ENCODE data around the gene RELB. TPM values are rescaled to one million over a fixed set of nuclear protein-coding genes. Genes with fewer than 3 reads are reported as not detected.

Gene RELB
- total RNA-seq, 1 donor from 2014 or later: 3.5 TPM

DNA sequence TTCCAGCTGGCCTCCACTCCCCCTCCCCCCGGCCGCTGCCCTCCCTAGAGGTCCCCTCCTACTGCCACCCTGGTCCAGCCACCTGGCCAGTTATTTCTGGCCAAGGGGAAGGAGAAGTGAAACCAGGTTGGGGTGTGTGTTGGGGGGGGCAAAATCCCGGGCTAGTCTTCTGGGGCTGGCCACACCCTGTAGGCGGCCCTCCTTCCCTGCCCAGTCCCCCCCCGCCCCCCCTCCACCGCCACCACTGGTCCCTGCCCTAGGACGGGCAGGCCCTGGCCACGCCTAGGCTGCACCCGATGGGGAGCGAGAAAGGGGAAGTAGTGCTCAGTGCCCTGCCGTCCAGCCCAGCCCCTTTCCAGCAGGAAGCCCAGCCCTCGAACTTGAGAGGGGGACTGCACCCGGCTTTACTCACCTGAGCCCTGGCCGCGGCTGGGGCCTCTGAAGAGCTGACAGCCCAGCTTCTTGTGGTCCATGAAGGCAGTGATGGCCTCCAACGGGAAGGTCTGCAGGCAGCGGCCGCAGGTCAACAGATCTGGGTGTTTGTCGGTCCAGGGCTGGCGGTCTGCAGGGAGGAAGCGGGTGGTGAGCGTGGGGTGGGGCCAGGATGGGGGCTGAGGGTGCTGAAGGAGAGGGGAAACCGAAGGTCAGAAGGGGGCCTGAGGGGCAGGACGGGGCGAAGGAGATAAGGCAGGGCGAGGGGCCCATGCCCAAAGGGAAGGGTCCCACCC lies 74.2 kb downstream of the RELB start:
- peak; percentile 59 for ATAC-seq
- intact Hi-C loops (cut with micrococcal nuclease): no loop called here
- peak; percentile 80 for DNase-seq

DNA sequence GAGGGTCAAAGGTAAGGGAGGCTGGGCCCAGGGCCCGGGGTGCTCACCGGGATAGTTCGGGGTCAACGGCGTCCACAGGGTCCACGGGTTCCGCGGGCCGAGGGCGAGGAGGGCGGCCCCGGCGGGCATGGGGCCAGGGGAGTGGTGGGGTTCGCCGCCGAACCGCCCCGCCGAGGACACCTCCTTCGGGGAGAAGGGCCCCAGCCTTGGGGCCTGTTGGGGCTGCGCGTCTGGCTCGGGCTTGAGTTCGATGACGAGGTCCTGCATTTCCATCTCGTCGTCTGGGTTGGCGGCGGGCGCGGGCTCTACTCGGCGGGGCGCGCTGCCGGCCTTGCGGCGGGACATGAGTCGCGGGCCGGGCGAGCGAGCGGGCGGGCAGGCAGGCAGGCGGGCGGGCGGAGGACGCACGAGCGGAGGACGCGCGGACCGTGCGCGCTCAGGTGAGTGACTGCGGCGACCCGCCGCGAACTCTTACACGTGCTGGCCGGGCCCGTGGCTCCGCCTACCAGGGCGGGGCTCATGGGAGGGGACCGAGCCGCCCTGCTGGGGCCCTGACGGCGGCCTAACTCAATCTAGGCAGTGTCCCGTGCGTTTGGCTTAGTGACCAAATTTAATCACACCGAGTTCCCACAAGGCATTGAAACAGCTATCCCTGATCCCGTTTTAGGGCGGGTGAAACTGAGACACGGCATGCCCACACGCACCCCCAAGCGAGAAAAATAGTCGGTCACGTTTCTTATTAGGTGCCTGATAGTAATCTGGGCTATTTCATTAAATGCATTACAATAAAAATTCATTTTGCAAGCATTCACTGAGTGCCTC lies 75.0 kb downstream of the RELB start, which contains the start of gene ZNF296:
Gene ZNF296, minus strand, starts transcription at position 450 of the 822 bp plus-strand sequence. Its CDS starts 105 bp downstream, at position 345.
- ATAC-seq: peak; percentile 71

GRCh38 chr19:45076851-45077730 lies 75.8 kb downstream of the RELB start:
- intact Hi-C loops (cut with micrococcal nuclease): no loop called here
- no peak for ATAC-seq
- DNase-seq: no peak

More for the DNA sequence above, 75.0 kb downstream of the RELB start, which contains the start of gene ZNF296:
- intact Hi-C loops (cut with micrococcal nuclease): no loop called here
- DNase-seq: peak; percentile 85

DNA sequence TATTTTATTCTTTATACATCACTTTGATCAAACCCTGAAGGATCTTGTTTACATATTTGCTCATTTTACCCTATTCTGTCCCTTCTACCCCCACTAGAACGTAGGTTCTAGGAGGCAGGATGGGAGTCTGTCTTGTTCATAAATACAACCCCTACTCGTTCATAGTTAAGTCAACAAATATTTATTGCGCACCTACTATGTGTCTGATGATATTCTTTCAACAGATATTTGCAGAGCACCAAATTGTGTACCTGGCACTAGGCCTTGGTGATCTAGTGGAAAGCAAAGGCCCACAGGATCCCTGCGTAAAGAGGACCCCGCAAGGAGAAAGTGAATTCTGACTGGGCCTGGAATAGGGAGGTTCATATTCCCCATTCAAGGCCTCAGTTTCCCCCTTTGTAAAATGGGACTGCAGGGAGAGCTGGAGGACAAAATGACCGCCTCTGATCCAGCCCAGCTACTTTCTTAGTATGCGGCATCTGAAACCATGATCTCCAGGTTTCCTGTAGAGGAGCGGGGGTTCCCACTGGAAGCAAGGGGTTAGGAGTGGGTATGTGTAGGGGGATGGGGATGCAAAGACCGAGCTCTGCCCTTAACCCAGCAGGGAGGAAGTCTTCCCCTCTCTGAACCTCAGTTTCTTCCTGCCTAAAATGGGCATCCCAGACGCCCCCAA lies 77.3 kb downstream of the RELB start:
- ATAC-seq: peak; percentile 2
- intact Hi-C loops (cut with micrococcal nuclease): no loop called here

GRCh38 chr19:45079063-45079910 lies 78.0 kb downstream of the RELB start, which contains the start of gene GEMIN7:
TSS of gene GEMIN7 (plus strand) at chr19:45079260. CDS start at chr19:45090115, 10,855 bp downstream.
- ATAC-seq: peak; percentile 88
- intact Hi-C loops (cut with micrococcal nuclease): no loop called here
- DNase-seq: peak; percentile 87

More for the DNA sequence above, 77.3 kb downstream of the RELB start:
- DNase-seq: no peak

GRCh38 chr19:45079911-45080370 lies 78.7 kb downstream of the RELB start:
- DNase-seq (no peak), ATAC-seq (no peak)
- intact Hi-C loops (cut with micrococcal nuclease): no loop called here

DNA sequence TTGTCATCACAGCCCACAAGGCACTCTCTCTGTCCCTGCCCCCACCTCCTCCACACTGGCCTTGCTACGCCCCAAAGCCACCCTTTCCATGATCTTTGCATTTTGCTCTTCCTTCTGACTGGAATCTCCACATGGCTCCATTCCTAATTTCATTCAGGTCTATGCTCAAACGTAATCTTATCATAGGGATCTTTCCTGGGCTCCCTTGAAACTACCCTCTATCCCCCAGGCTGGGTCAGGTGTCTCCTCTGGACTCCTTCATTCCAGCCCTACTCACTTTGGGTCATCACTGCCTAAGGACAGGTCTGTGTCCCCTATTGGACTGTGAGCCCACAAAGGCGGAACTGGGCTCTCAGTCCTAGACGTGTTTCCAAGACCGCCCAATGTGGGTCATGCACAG lies 80.9 kb downstream of the RELB start:
- intact Hi-C loops (cut with micrococcal nuclease): no loop called here
- no peak for DNase-seq
- no peak for ATAC-seq

GRCh38 chr19:45086480-45086879 lies 85.2 kb downstream of the RELB start:
- ATAC-seq (no peak), DNase-seq (no peak)
- intact Hi-C loops (cut with micrococcal nuclease): no loop called here

GRCh38 chr19:45087531-45087930 lies 86.3 kb downstream of the RELB start:
- ATAC-seq (no peak), DNase-seq (no peak)
- intact Hi-C loops (cut with micrococcal nuclease): no loop called here

Other genes with a start within 250 kb of the RELB start
- not detected for gene CBLC, start 223.6 kb upstream of the RELB start, total RNA-seq
- 85.5 TPM for gene BCAM, start 192.4 kb upstream of the RELB start, total RNA-seq
- 35.4 TPM for gene NECTIN2, start 155.2 kb upstream of the RELB start, total RNA-seq
- gene TOMM40, start 110.2 kb upstream of the RELB start, total RNA-seq: 49.8 TPM
- gene APOE, start 95.7 kb upstream of the RELB start, total RNA-seq: 18.9 TPM
- gene APOC1, start 86.9 kb upstream of the RELB start, total RNA-seq: 1.7 TPM
- gene APOC4, start 59.2 kb upstream of the RELB start, total RNA-seq: not detected
- not detected for gene APOC2, start 55.4 kb upstream of the RELB start, total RNA-seq
- gene CLPTM1, start 46.1 kb upstream of the RELB start, total RNA-seq: 97.6 TPM
- 33.9 TPM for gene CLASRP, start 37.6 kb downstream of the RELB start, total RNA-seq
- gene ZNF296, start 75.0 kb downstream of the RELB start, total RNA-seq: 0.20 TPM
- gene GEMIN7, start 77.8 kb downstream of the RELB start, total RNA-seq: 14.4 TPM
- 16.0 TPM for gene PPP1R37, start 91.7 kb downstream of the RELB start, total RNA-seq
- 0.07 TPM for gene NKPD1, start 159.5 kb downstream of the RELB start, total RNA-seq
- gene TRAPPC6A, start 176.8 kb downstream of the RELB start, total RNA-seq: 13.7 TPM
- 6.0 TPM for gene BLOC1S3, start 177.3 kb downstream of the RELB start, total RNA-seq
- gene EXOC3L2, start 243.9 kb downstream of the RELB start, total RNA-seq: 0.94 TPM
- gene MARK4, start 249.8 kb downstream of the RELB start, total RNA-seq: 26.2 TPM